HG02610 (cell line): ENCODE measurements around the gene ASXL1.

Source experiments
- ATAC-seq: cut with Tn5 transposase; IDR thresholded peaks from one replicate; pipeline ENCODE4 v1.9.1; 2021; ENCODE audit warnings: mild to moderate bottlenecking, moderate library complexity; ENCODE audit not compliant: unreplicated experiment

Gene ASXL1

GRCh38 chr20:32451340-32451681, 93.2 kb downstream of the ASXL1 start:
- no peak for ATAC-seq

- no peak for ATAC-seq
Measured at GRCh38 chr20:32451682-32452461, 93.7 kb downstream of the ASXL1 start.

DNA sequence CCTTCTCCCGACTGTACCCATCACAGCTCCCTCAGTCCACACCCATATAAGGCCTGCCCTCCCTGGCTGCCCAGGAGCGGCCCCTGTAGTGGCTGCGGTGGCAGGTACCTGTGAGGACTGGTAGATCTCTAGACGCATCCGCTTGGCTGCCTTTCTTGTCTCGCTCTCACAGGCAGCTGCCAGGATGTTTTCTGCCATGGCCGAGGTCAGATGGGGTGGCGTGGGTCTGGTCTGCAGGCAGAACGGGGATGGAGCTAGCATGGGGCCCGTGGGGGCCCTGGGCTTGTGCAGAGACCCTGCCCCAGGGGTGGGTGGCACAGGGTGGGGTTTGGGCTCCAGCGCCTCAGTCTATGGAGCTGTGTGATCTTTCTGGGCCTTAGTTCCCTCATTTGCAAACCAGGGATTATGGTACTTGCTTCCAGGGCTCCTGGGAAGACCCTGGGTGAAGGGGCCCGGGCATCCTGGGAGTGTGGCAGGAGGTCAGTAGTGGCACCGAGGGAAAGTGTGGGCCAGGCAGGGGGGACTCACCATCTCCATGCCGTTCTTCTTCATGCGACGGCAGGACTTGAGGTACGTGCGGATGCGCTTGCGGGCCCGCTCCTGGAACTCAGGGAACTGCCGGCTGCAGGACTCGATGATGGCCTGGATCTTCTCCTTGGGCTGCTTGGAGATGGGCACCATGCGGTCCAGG, 94.8 kb downstream of the ASXL1 start:
- no peak for ATAC-seq

GRCh38 chr20:32453467-32454163, 95.5 kb downstream of the ASXL1 start:
- ATAC-seq = no peak

- ATAC-seq = no peak
Measured at GRCh38 chr20:32454164-32455145, 96.3 kb downstream of the ASXL1 start.

GRCh38 chr20:32455171-32455900, 97.2 kb downstream of the ASXL1 start:
- ATAC-seq = no peak

DNA sequence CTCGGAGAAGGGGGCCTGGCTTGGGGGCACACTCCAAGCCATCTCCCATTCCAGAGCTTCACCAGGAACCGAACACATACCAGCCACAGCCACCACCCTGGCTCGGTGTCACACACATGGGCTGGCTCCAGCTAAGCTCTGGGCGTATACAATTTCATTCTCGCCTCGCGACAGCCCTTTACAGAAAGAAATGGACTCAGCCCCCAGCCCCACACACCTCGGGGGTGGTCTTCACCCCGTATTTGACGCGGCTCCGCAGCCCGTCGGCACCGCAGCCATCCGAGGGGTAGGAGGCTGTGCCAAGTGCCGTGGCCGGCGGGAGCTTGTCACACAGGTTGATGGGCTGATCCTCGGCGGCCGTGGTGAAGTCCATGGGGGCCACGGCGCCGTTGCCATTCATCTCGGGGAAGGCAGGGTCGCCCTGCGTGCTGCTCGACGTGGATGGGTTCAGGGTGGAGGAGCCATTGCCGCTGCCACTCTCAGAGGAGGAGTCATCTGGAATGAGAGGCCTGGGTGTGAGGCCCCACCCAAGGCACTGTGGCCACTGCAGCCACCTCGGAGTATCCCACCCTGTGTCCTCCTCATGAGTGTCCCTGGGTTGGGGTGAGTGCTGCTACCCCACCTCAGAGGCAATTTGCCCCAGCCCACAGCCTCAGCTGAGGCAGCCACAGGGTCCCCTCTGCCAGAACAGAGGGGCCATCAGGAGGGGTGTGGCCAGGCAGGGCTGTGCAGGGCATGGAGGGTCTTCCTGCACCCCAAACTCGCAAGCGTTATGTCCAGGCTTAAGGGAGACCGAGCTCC, 98.0 kb downstream of the ASXL1 start:
- no peak for ATAC-seq

DNA sequence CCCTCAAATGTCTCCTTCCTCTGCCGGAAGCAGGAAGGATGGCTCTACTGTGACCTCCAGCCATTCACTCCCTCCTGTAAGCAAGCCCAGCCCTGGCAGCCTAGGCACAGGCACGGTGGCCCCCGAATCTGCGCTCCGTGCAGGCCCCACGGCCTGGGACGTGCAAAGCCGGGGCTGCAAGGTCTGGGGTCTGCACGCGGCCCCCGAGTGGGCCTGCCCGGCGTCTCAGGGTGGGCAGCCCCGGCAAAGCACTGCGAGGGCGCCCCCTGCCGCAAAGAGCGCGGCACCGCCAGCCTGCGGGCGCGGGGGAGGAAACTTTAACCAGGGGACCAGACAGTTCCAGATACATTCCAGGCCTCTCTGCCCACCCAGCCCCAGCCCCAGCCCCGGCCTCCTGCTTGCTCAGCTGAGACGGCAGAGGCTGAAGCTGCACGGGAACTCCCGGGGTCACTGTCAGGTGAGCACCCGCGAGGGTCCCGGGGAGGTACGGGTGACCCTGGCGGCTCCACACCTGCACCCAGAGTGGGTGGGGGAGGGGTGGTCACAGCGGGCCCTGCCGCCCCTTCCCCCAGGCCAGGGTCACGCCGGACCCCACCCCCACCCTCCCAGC, 98.8 kb downstream of the ASXL1 start:
- no peak for ATAC-seq

DNA sequence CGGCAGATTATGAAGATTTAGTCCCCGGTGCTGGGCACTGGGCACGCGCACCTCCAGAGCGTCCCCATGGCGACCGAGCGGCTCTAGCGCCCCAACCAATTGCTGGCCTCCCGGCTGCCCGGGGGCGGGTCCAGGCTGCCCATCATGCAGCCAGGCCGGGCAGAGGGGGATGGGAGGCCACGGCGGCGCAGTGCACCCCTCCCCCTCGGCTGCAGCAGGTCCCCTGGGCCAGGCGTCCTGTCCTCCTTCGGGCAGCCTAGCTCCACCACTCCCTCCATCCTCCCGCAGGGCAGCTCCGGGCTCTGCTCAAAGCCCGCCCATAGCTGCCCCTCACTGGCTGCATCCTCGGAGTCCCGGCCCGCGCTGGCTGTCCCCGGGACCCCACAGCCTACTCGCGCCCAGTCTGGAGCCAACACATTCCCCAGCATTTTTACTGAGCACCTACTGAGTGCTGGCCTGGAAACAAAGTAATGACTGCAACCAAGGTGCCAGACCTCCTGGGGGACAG, 99.4 kb downstream of the ASXL1 start:
- no peak for ATAC-seq

DNA sequence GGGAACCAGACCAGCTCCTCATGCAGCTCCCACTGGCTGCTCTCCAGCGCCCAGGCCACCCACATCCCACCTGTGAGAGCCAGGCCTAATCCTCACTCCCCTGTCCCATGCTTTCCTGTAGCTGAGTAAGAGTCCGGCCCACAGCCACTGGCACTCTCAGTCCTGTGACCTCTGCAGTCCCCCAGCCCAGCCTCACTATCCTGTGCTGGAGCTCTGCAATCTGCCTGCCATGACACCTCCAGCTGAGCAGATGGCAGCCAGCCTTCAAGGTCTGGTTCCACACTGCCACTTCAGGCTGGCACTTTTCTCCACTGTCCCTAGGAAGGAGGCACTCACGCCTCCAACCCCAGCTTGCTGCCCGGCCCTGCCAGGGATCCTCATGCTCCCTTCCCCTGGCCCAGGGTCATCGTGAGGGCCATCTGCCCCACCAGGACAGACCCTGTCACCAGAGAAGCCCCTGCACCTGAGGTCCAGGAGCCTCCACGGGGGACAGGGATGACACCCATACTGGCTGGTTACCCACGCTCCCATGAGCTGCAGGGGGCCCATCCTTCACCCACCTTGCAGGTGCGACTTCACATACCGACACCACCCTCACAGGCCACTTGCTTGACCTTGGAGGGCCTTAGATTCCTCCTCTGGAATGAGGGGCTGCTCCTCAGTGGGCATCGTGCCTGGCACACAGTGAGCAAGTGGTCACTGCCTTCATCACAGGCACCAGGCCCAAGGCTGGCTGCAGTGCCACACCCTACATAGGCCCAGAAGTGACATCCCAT, 100.1 kb downstream of the ASXL1 start:
- ATAC-seq = no peak

- no peak for ATAC-seq
Measured at GRCh38 chr20:32458837-32459220, 100.7 kb downstream of the ASXL1 start.

DNA sequence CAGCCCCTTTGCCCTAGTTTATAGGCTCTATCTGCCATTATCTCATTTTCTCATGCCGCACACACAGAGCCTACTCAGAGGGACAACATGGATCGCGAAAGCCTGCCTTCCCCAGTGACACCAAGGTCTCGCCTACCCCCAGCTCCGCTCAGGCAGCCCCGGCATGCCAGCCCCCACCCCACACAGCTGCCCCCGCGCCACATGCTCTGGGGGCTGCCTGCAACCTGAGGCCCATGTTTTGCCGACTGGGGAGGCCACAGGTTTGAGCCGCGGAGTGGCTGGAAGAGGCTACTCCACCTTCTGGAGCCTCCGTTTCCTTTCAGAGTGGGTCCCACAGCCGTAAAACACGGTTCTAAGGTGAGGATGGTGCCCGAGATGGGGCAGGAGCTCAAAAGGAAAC, 102.1 kb downstream of the ASXL1 start:
- no peak for ATAC-seq

DNA sequence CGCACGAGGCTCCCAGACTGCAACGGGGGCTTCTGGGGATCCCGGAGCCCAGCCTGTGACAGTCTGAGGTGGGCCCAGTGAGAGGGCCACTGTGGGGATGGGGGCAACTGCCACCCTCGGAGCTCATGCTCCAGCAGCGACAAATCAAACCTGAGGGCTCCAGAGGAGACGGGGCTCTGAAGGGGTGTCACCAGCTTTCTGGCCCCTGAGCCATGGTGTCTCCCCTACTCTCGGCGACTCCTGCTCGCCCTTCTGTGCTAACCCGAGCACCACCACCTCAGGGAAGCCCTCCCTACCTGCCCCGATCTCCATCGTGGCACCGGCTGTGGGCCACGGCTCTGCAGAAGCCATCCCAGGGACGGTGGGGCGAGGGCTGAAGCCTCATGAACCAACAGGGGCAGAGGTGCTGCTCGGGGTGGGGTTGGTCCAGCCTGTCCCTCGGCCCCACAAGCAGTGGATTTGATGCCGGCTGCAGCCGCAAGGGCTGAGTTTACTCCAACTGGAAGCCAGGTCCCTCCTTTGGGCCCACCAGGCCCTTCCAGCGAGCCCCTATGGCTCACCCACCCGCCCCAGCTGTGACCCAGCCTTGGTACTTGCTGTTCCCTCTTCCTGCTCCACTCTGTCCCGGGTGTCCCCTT, 102.7 kb downstream of the ASXL1 start:
- ATAC-seq = no peak

GRCh38 chr20:32461836-32462600, 103.9 kb downstream of the ASXL1 start:
- ATAC-seq = no peak

DNA sequence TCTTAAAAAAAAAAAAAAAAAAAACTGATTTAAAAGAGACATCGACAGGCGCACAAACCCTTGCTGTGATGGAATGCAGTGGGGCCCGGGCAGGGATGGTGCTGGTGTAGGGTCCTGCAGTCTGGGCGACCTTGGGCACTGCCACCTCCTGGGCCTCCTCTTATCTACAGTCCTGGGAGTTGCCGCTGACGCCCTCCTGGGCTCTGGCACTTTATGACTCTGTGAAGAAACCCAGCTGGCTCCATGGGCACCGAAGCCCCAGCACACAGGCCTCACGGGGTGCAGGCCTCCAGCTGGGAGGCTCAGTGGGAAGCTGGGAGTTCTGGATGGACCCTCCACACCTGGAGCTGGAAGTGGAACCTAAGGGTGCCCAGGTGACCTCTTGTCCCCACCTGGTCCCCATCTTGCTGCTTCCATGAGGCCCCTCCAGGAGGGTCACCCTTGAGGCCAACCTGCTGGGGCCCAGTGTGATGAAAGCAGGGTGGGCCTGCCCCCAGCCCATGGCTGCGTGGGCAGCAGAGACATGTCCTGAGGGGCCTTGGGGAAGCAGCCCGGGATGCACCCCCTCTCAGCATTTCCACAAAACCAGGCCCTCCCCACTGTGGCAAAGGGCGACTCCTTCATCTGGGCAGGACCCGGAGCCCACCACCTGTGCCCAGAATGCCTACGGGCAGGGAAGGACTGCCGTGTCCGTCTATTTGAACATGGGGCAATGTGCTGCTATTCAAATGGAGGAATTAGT, 104.9 kb downstream of the ASXL1 start:
- ATAC-seq = no peak
